Breast epithelium (tissue), 4 donors: ENCODE measurements around the gene FRRS1. TPM values are rescaled to one million over a fixed set of nuclear protein-coding genes. Genes with fewer than 3 reads are reported as not detected.
A peak's percentile ranks its signal among the peaks of the same experiment; 100 is the strongest.

Experiments
- DNase-seq, 2 donors: peaks; one replicate each; pipeline ENCODE4 v3.0.0-alpha.2; 2019; ENCODE audit warnings: low spot score in 2 of 2
- H3K27ac ChIP-seq, 2 donors: fragments of 200-600 bp; sonication (generic) in 1 of 2; one replicate each; pipeline ENCODE4 v1.5.1; 2016 to 2019; ENCODE audit warnings: mild to moderate bottlenecking in 1 of 2
- H3K27me3 ChIP-seq, 2 donors: fragments of 200-600 bp; sonication (generic) in 1 of 2; one replicate each; pipeline versions ENCODE4 v1.5.1 to v1.6.0; 2017 to 2019; ENCODE audit warnings: control low read depth in 1 of 2, mild to moderate bottlenecking in 1 of 2
- H3K36me3 ChIP-seq: fragments of 200-600 bp; one replicate; pipeline ENCODE4 v1.5.1; 2019
- H3K4me1 ChIP-seq, 2 donors: fragments of 200-600 bp; sonication (generic); one replicate each; pipeline ENCODE4 v1.5.1; 2016 to 2019; ENCODE audit warnings: control low read depth in 1 of 2
- H3K4me3 ChIP-seq, 3 donors: fragments of 200-600 bp; sonication (generic); 1 replicate in 2 of 3; 2 replicates in 1 of 3; pipeline ENCODE4 v1.5.1; 2016 to 2019; ENCODE audit warnings: mild to moderate bottlenecking in 3 of 3, moderate library complexity in 2 of 3
- H3K9me3 ChIP-seq, 2 donors: fragments of 200-600 bp; sonication (generic) in 1 of 2; one replicate each; pipeline ENCODE4 v1.5.1; 2016 to 2019; ENCODE audit warnings: control low read depth in 1 of 2
- POLR2A ChIP-seq: fragments of 450-650 bp; IDR thresholded peaks from one replicate; pipeline ENCODE4 v1.6.1; 2016; ENCODE audit warnings: antibody characterized with exemption, mild to moderate bottlenecking, moderate library complexity
- POLR2AphosphoS5 ChIP-seq, 3 donors: sonication (generic); formaldehyde crosslinking; IDR thresholded peaks; one replicate each; pipeline ENCODE4 v1.6.1; 2017; ENCODE audit warnings: antibody characterized with exemption in 3 of 3
- intact Hi-C: fragments of 100-400 bp; cut with DNase I; formaldehyde crosslinking; loops from one replicate; pipeline ENCODE4 v1.15.1; 2023; ENCODE audit warnings: low total_unique reads
- total RNA-seq, 3 donors: library from RNA; depleted of rRNA; stranded (reverse); fragments of >200 nt; gene quantifications; one replicate each; pipeline ENCODE4 v1.1.0, GENCODE V29; 2016
- TF ChIP-seq, protein P1 (sequence below), 3 donors: fragments of 450-650 bp; IDR thresholded peaks; one replicate each; pipeline ENCODE4 v1.5.1; 2016 to 2017; ENCODE audit warnings: antibody characterized with exemption in 3 of 3, mild to moderate bottlenecking in 3 of 3, moderate library complexity in 3 of 3

Gene FRRS1, protein sequence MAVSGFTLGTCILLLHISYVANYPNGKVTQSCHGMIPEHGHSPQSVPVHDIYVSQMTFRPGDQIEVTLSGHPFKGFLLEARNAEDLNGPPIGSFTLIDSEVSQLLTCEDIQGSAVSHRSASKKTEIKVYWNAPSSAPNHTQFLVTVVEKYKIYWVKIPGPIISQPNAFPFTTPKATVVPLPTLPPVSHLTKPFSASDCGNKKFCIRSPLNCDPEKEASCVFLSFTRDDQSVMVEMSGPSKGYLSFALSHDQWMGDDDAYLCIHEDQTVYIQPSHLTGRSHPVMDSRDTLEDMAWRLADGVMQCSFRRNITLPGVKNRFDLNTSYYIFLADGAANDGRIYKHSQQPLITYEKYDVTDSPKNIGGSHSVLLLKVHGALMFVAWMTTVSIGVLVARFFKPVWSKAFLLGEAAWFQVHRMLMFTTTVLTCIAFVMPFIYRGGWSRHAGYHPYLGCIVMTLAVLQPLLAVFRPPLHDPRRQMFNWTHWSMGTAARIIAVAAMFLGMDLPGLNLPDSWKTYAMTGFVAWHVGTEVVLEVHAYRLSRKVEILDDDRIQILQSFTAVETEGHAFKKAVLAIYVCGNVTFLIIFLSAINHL
- 10 to 100 TPM; 12.1 to 21.1 (median 12.5) TPM for total RNA-seq

DNA sequence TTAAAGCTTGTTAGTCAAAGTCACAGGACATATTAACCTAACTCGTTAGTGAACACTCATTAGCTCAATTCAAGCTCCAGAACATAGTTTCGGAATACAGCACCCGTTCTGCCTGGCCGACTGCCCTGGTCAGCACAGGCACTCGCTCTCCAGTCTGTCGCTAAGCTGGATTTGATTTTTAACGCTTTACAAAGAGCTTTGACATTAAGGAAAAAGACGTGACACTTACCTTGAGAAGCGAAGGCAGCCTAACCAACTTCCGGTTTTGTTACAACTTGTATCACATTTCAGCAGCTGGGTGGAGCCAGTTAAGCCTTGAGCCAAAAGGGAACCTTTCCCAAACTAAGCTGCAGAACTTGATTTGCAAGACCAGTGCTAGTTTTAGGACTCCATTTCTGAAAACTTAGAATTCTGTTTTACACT, at the start of gene FRRS1:
FRRS1 (minus strand) TSS at position 258 of the 423 bp plus-strand sequence. CDS start 17,867 bp downstream, outside the sequence.
- Histone ChIP-seq H3K9me3 (no peaks in the 10 kb centered on the region), H3K4me3 (peak within 1 kb of the TSS; percentile 49 to 70 (median 60)), H3K36me3 (no peaks in the 10 kb centered on the region), H3K27ac (peak within 1 kb of the TSS; percentile 91 to 93), H3K27me3 (no peaks in the 10 kb centered on the region), H3K4me1 (no peaks in the 10 kb centered on the region)
- DNase-seq, result peak in 1 of 2 donors; percentile 74
- intact Hi-C loops, result no loop called here
- peak; percentile 60 to 75 (median 72) for TF ChIP-seq POLR2AphosphoS5 (IDR thresholded peaks at IDR 0.05)
- TF ChIP-seq, protein P1, sequence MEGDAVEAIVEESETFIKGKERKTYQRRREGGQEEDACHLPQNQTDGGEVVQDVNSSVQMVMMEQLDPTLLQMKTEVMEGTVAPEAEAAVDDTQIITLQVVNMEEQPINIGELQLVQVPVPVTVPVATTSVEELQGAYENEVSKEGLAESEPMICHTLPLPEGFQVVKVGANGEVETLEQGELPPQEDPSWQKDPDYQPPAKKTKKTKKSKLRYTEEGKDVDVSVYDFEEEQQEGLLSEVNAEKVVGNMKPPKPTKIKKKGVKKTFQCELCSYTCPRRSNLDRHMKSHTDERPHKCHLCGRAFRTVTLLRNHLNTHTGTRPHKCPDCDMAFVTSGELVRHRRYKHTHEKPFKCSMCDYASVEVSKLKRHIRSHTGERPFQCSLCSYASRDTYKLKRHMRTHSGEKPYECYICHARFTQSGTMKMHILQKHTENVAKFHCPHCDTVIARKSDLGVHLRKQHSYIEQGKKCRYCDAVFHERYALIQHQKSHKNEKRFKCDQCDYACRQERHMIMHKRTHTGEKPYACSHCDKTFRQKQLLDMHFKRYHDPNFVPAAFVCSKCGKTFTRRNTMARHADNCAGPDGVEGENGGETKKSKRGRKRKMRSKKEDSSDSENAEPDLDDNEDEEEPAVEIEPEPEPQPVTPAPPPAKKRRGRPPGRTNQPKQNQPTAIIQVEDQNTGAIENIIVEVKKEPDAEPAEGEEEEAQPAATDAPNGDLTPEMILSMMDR (IDR thresholded peaks at IDR 0.05), result no peak

DNA sequence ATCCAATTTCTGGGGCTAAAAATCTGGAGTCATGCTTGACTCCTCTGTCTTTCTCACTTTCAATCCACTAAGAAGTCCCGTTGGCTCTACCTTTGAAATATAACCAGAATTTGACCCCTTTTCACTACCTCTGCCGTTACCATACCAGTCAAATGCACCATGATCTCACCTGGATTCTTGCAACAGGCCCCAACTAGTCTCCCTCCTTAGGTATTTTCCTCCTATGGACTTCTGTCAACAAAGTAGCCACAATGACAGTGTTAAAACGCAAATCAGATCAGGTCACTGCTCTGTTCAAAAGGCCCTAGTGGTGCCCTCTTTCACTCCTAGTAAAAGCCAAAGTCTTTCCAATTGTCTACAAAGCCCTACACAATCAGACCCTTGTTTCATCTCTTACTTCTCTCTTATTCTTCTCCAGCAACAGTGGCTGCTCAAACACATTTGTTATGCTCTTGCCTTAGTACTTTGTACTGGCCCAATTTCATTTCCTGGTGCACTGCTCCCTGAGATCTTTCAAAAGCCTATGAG, 48.0 kb upstream of the FRRS1 start:
- Histone ChIP-seq H3K9me3 (no peaks in the 10 kb centered on the region), H3K4me1 (no peaks in the 10 kb centered on the region), H3K4me3 (no peak overlapping the region), H3K27me3 (no peaks in the 10 kb centered on the region), H3K27ac (no peak overlapping the region), H3K36me3 (no peaks in the 10 kb centered on the region)
- intact Hi-C loops, result no loop called here
- DNase-seq, result no peak
- TF ChIP-seq POLR2AphosphoS5 (IDR thresholded peaks at IDR 0.05), result no peak
- TF ChIP-seq POLR2A, result no peak

DNA sequence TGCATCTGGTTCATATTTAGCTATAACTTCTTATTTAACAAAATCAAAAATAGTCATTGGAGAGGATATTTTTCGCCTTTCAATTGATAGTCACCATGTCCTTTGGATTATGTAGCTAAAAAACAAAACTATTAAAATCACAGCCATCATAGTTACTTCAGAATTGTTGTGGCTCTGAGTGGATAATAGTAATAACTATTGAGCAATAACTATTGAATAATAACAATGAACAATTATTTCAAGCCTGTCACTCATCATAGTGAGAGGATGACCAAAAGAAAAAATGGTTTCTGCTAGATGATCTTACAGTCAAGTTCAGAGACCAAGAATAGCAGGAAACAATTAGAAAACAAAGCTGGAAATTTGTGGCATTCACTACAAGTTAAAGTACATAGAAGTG, 45.3 kb upstream of the FRRS1 start:
- H3K4me1 ChIP-seq, result no peaks in the 10 kb centered on the region
- H3K9me3 ChIP-seq, result no peaks in the 10 kb centered on the region
- TF ChIP-seq POLR2AphosphoS5 (IDR thresholded peaks at IDR 0.05) (no peak), POLR2A (no peak)
- TF ChIP-seq, protein P1 (IDR thresholded peaks at IDR 0.05), result no peak
- no peak overlapping the region for H3K4me3 ChIP-seq
- H3K27me3 ChIP-seq, result no peaks in the 10 kb centered on the region
- intact Hi-C loops, result no loop called here
- DNase-seq, result no peak
- H3K36me3 ChIP-seq, result no peaks in the 10 kb centered on the region
- no peak overlapping the region for H3K27ac ChIP-seq

DNA sequence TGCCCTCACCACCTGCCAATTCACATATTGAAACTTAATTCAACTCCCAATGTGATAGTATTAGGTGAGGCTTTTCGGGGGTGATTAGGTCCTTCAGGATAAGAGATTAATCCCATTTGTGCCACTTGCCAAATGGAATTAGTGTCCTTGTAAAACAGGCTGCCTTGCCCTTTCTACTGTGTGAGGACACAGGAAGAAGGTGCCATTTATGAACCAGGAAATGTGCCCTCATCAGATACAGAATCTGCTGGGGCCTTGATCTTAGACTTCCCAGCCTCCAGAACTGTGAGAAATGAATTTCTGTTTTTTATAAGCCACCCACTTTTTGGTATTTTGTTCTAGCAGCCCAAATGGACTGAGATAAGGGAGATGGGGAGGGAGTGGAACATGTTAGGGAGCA, 44.6 kb upstream of the FRRS1 start:
- H3K36me3 ChIP-seq, result no peaks in the 10 kb centered on the region
- DNase-seq, result no peak
- no peak overlapping the region for H3K4me3 ChIP-seq
- intact Hi-C loops, result no loop called here
- H3K27me3 ChIP-seq, result no peaks in the 10 kb centered on the region
- no peaks in the 10 kb centered on the region for H3K9me3 ChIP-seq
- no peaks in the 10 kb centered on the region for H3K4me1 ChIP-seq
- no peak overlapping the region for H3K27ac ChIP-seq
- TF ChIP-seq POLR2AphosphoS5 (IDR thresholded peaks at IDR 0.05), result no peak
- TF ChIP-seq POLR2A, result no peak

DNA sequence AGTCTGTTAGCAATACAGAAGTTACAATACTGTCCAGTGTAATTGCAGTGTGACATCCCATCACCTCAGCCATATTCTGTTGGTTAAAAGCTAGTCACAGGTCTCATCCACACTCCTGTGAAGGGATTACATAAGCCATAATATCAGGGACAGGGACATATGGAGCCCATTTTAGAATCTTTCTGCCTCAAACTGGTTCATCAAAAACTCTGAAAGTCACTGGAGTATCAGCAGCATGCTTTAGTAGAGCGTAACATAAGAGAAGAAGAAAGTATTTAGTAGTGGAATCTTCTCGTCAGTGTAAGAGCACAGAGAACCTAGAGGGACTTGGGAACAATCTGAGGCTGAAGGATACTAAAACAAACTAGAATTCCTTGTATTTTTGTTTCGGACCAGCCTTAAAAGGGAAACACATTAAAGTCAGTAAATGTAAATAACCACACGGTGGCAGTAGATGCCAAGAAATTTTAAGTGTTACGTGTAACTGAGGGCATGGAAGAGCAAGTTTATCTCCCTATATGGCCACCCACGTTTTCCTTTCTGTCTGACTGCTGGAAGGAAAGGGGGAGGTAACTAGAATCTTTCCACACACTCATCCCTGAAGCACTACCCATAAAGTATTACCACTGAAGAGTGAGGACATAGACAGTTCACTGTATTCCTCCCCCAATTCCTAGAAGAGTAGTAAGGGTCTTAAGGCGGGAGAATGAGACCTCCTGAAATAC, 42.1 kb upstream of the FRRS1 start:
- no peaks in the 10 kb centered on the region for H3K9me3 ChIP-seq
- H3K27me3 ChIP-seq, result no peaks in the 10 kb centered on the region
- no peaks in the 10 kb centered on the region for H3K36me3 ChIP-seq
- no peaks in the 10 kb centered on the region for H3K4me1 ChIP-seq
- no peak for DNase-seq
- TF ChIP-seq, protein P1 (IDR thresholded peaks at IDR 0.05), result peak; percentile 18 to 73 (median 70)
- TF ChIP-seq POLR2A, result no peak
- peak overlapping the region; percentile 45 to 58 for H3K27ac ChIP-seq
- intact Hi-C loops, result loop anchor here (5.0 kb wide), 1 partner anchor 649 kb away; no protein-coding TSS in a partner anchor
- H3K4me3 ChIP-seq, result peak overlapping the region in 1 of 3 donors; percentile 40
